ENCODE results near the gene USH1C. TPM values are rescaled to one million over a fixed set of nuclear protein-coding genes. Genes with fewer than 3 reads are reported as not detected.

Gene USH1C
- polyA plus RNA-seq, 12 donors, result 0.15 to 18.1 (median 0.48) TPM; not detected in 1

- DNase-seq, result no peak
These were observed 17.1 kb downstream of the USH1C start for GRCh38 chr11:17526931-17527627.

- no peak for DNase-seq
These were observed 17.9 kb downstream of the USH1C start for GRCh38 chr11:17526326-17526725.

GRCh38 chr11:17525570-17525969 is 18.6 kb downstream of the USH1C start:
- DNase-seq, result no peak

- DNase-seq, result no peak
These were observed 20.0 kb downstream of the USH1C start for GRCh38 chr11:17524221-17524620.

GRCh38 chr11:17522655-17523054 is 21.6 kb downstream of the USH1C start:
- no peak for DNase-seq

- DNase-seq, result no peak
These were observed 22.9 kb downstream of the USH1C start for GRCh38 chr11:17521106-17521900.

- no peak for DNase-seq
These were observed 24.9 kb downstream of the USH1C start for GRCh38 chr11:17519061-17519885.

- DNase-seq, result no peak
These were observed 25.9 kb downstream of the USH1C start for GRCh38 chr11:17518366-17518765.

GRCh38 chr11:17517186-17517585 is 27.0 kb downstream of the USH1C start:
- no peak for DNase-seq

- no peak for DNase-seq
These were observed 27.6 kb downstream of the USH1C start for GRCh38 chr11:17516551-17517150.

- DNase-seq, result no peak
These were observed 28.6 kb downstream of the USH1C start for GRCh38 chr11:17515443-17516176.

GRCh38 chr11:17514476-17514875 is 29.7 kb downstream of the USH1C start:
- DNase-seq, result no peak

- DNase-seq, result no peak
These were observed 30.4 kb downstream of the USH1C start for GRCh38 chr11:17513853-17514252.

- DNase-seq, result no peak
These were observed 32.1 kb downstream of the USH1C start for GRCh38 chr11:17512101-17512500.

GRCh38 chr11:17511571-17511970 is 32.6 kb downstream of the USH1C start:
- no peak for DNase-seq

GRCh38 chr11:17510507-17511206 is 33.6 kb downstream of the USH1C start:
- no peak for DNase-seq

GRCh38 chr11:17508791-17509190 is 35.4 kb downstream of the USH1C start:
- no peak for DNase-seq

GRCh38 chr11:17508306-17508705 is 35.9 kb downstream of the USH1C start:
- DNase-seq, result no peak

- no peak for DNase-seq
These were observed 36.4 kb downstream of the USH1C start for GRCh38 chr11:17507773-17508172.

GRCh38 chr11:17506942-17507341 is 37.3 kb downstream of the USH1C start:
- no peak for DNase-seq

GRCh38 chr11:17506314-17506713 is 37.9 kb downstream of the USH1C start:
- DNase-seq, result no peak

Data from muscle of arm (tissue), 12 donors.